ENCODE measurements around the gene SAP130.

The SAP130 gene

GRCh38 chr2:127993659-127994058 is 34.2 kb downstream of the SAP130 start:
- ChIA-PET POLR2A (ENCODE audit: low non-redundant PET) (no interaction called here), CTCF (no interaction called here)
- H3K27ac ChIP-seq: no peak overlapping the region
- DNase-seq (ENCODE audit: low spot score): no peak
- TF ChIP-seq, protein P1, sequence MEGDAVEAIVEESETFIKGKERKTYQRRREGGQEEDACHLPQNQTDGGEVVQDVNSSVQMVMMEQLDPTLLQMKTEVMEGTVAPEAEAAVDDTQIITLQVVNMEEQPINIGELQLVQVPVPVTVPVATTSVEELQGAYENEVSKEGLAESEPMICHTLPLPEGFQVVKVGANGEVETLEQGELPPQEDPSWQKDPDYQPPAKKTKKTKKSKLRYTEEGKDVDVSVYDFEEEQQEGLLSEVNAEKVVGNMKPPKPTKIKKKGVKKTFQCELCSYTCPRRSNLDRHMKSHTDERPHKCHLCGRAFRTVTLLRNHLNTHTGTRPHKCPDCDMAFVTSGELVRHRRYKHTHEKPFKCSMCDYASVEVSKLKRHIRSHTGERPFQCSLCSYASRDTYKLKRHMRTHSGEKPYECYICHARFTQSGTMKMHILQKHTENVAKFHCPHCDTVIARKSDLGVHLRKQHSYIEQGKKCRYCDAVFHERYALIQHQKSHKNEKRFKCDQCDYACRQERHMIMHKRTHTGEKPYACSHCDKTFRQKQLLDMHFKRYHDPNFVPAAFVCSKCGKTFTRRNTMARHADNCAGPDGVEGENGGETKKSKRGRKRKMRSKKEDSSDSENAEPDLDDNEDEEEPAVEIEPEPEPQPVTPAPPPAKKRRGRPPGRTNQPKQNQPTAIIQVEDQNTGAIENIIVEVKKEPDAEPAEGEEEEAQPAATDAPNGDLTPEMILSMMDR (conservative IDR thresholded peaks at IDR 0.05; ENCODE audit: low read depth): no peak

DNA sequence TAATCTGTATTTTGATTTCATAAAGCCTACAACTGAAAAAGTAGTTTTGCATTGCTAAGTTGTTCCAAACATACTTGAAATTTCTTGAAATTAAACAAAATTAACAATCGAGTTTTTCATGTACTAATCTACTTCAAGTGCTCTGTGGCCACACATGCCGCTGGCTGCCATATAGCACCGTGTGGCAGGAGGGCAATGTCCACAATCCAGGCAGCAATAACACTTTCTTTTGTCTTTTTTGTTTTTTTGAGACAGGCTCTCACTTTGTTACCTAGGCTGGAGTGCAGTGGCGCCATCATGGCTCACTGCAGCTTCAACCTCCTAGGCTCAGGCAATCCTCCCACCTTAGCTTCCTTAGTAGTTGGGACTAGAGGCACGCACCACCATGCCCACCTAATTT is 36.1 kb downstream of the SAP130 start:
- CTCF ChIA-PET: interaction anchor here (0.6 kb wide), 1 partner anchor 566 kb away, joined by 5 read pairs; no protein-coding TSS in a partner anchor
- TF ChIP-seq, protein P1 (conservative IDR thresholded peaks at IDR 0.05; ENCODE audit: low read depth): no peak
- DNase-seq (ENCODE audit: low spot score): no peak
- no peak overlapping the region for H3K27ac ChIP-seq
- POLR2A ChIA-PET (ENCODE audit: low non-redundant PET): no interaction called here

DNA sequence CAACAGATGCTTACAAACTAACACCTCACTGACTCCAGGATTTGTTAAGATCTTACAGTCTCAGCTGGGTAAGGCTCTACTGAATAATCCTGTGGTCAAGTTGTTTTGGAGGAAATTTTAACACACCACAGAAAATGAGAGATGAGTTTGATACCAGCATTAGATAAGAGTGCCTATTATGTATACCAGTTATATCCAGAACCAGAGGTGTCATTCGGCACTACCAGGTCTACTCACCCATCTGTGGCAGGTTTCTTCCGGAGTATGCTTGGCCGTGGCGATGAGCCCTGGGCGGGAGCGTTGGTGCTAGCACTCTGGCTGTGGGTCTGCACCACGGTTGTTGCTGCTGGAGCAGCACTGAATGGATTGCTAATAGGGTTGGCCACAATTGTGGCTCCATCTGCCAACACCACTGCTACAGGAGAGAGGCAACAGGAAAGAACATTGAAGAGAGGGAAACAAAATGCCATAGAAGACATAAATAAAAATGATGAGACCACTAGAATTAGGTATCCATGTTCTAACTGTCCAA is 41.2 kb downstream of the SAP130 start:
- no peak for DNase-seq (ENCODE audit: low spot score)
- no peak overlapping the region for H3K27ac ChIP-seq
- TF ChIP-seq, protein P1 (conservative IDR thresholded peaks at IDR 0.05; ENCODE audit: low read depth): no peak
- POLR2A ChIA-PET (ENCODE audit: low non-redundant PET): no interaction called here
- CTCF ChIA-PET: no interaction called here

DNA sequence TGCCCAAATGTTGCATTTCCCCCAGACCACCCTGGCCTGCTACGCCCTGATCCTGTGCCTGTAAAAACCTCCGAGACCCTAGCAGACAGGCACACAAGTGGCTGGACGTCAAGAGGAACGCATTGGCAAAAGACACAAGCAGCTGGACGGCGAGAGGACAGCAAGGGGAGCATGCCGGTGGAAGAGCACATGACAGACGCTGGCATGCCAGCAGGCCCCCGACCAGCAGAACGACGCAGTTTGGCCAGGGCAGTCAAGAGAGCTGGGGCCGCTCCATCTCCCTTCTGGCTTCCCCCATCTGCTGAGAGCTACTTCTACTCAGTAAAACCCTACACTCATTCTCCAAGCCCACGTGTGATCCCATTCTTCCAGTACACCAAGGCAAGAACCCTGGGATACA is 42.1 kb downstream of the SAP130 start:
- CTCF ChIA-PET: no interaction called here

DNA sequence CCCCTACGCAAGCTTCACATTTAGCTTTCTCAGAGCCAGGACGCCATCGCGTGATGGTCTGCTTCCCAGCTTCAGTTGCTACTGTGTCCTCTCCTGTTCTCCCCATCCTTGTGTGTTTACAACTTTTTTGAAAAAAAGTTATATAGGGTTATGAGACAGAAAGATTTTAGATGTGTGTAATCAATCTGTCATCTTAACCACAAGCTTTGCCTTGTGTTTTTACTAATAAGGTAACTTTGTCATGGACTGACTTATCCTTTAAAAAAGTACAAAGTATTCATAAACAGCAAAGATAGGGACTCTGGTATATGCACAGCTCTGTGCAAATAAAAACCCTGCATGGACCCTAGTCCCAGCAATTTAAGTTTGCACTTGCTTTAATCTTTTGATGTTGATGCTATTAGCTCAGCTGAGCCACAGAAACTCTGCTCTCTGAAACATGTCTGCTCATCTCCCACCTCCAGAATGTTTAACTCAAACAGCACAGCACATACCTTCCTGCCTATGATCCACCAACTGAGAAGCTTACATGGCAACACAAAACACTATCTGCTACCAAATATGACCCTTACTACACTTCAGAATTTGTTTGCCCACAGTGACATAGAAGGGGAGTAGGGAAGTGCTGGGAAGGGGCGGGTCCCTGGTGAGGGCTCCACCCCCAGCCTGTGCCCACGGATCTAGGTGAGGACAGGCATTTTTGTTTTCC is 42.7 kb downstream of the SAP130 start:
- no peak overlapping the region for H3K27ac ChIP-seq
- TF ChIP-seq, protein P1 (conservative IDR thresholded peaks at IDR 0.05; ENCODE audit: low read depth): no peak
- CTCF ChIA-PET: interaction anchor here (0.6 kb wide), 1 partner anchor 160 kb away, joined by 3 read pairs; no protein-coding TSS in a partner anchor
- no peak for DNase-seq (ENCODE audit: low spot score)
- POLR2A ChIA-PET (ENCODE audit: low non-redundant PET): no interaction called here

More for the DNA sequence above, 42.1 kb downstream of the SAP130 start:
- POLR2A ChIA-PET (ENCODE audit: low non-redundant PET): no interaction called here
- DNase-seq (ENCODE audit: low spot score): no peak
- TF ChIP-seq, protein P1 (conservative IDR thresholded peaks at IDR 0.05; ENCODE audit: low read depth): no peak
- no peak overlapping the region for H3K27ac ChIP-seq

DNA sequence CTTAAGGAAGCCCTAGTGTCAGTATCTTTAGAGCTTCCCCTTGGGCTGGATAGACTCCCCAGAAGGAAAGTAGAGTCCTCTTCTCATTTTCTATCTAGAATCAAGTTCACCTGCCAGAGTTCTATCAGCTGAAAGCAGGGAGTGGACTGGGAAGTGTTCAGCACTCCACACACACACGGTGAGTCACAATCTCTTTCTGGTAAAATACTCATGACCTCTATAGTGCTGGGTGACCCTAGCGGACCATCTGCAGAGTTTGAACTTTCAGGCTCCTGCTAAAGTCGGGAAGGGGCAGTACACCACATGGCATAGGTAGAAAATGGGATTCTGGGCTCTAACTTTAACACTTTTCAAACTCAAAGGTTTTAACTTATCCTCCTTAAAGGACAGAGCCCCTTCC is 43.3 kb downstream of the SAP130 start:
- POLR2A ChIA-PET (ENCODE audit: low non-redundant PET): no interaction called here

More for the DNA sequence above, 43.3 kb downstream of the SAP130 start:
- no peak overlapping the region for H3K27ac ChIP-seq
- DNase-seq (ENCODE audit: low spot score): no peak
- TF ChIP-seq, protein P1 (conservative IDR thresholded peaks at IDR 0.05; ENCODE audit: low read depth): no peak
- CTCF ChIA-PET: interaction anchor here (0.6 kb wide), 2 partner anchors 161 to 428 kb away, joined by 3 to 4 read pairs; no protein-coding TSS in a partner anchor

Measured in RWPE1 (cell line).